DOHH2 (cell line): ENCODE data around the gene HYAL1.

Experiments used
- H3F3A ChIP-seq: fragments of 200-600 bp; sonication (generic), shearing (Covaris generic); 2 replicates; pipeline ENCODE4 v1.6.0; 2016; ENCODE audit warnings: antibody characterized with exemption, mild to moderate bottlenecking; ENCODE audit not compliant: control insufficient read depth, insufficient read depth
- H3K27ac ChIP-seq: fragments of 200-600 bp; sonication (generic); 2 replicates; pipeline ENCODE4 v1.5.1; 2014; ENCODE audit warnings: low read depth, mild to moderate bottlenecking, low read length, moderate library complexity
- H3K27me3 ChIP-seq: fragments of 200-600 bp; sonication (generic); 2 replicates; pipeline ENCODE4 v1.6.1; 2014; ENCODE audit warnings: mild to moderate bottlenecking, low read length, mixed read lengths; ENCODE audit not compliant: control insufficient read depth
- H3K36me3 ChIP-seq: fragments of 200-600 bp; sonication (generic); 2 replicates; pipeline ENCODE4 v1.6.1; 2014; ENCODE audit warnings: mild to moderate bottlenecking, low read length, moderate library complexity, mixed read lengths; ENCODE audit not compliant: control insufficient read depth
- H3K4me1 ChIP-seq: fragments of 200-600 bp; sonication (generic); 2 replicates; pipeline ENCODE4 v1.6.1; 2014; ENCODE audit warnings: mild to moderate bottlenecking, low read length, mixed read lengths; ENCODE audit not compliant: control insufficient read depth
- H3K4me2 ChIP-seq: fragments of 200-600 bp; sonication (generic); 2 replicates; pipeline ENCODE4 v1.6.0; 2014; ENCODE audit warnings: mild to moderate bottlenecking, low read length, moderate library complexity
- H3K4me3 ChIP-seq: fragments of 200-600 bp; sonication (generic); 2 replicates; pipeline ENCODE4 v1.5.1; 2014; ENCODE audit warnings: mild to moderate bottlenecking, low read length, mixed read lengths
- H3K79me2 ChIP-seq: fragments of 200-600 bp; sonication (generic); 2 replicates; pipeline ENCODE4 v1.6.1; 2014; ENCODE audit warnings: mild to moderate bottlenecking, low read length, mixed read lengths; ENCODE audit not compliant: control insufficient read depth
- H3K9me2 ChIP-seq: fragments of 200-600 bp; sonication (generic); replicated peaks from 2 replicates; pipeline ENCODE4 v1.6.1; 2014; ENCODE audit warnings: mild to moderate bottlenecking, low read length, mixed read lengths; ENCODE audit not compliant: control insufficient read depth
- H3K9me3 ChIP-seq: fragments of 200-600 bp; sonication (generic); 2 replicates; pipeline ENCODE4 v1.6.1; 2014; ENCODE audit warnings: antibody characterized with exemption, low read length, mixed read lengths; ENCODE audit not compliant: control insufficient read depth, insufficient read depth
- H4K20me1 ChIP-seq: fragments of 200-600 bp; sonication (generic); 2 replicates; pipeline ENCODE4 v1.6.0; 2014; ENCODE audit warnings: low read depth, mild to moderate bottlenecking, antibody characterized with exemption, low read length, moderate library complexity; ENCODE audit not compliant: control insufficient read depth, insufficient read depth
- CTCF ChIP-seq: fragments of 200-600 bp; sonication (generic); IDR thresholded peaks from one replicate; pipeline ENCODE4 v1.5.1; 2014; ENCODE audit warnings: antibody characterized with exemption, mild to moderate bottlenecking, low read depth, low read length; ENCODE audit not compliant: poor library complexity, severe bottlenecking
- EZH2phosphoT487 ChIP-seq: fragments of 200-600 bp; sonication (generic); IDR thresholded peaks from 2 replicates; pipeline ENCODE4 v1.6.1; 2017; ENCODE audit warnings: borderline replicate concordance, mild to moderate bottlenecking, antibody characterized with exemption, low read length, moderate library complexity, mixed read lengths

Gene HYAL1

DNA sequence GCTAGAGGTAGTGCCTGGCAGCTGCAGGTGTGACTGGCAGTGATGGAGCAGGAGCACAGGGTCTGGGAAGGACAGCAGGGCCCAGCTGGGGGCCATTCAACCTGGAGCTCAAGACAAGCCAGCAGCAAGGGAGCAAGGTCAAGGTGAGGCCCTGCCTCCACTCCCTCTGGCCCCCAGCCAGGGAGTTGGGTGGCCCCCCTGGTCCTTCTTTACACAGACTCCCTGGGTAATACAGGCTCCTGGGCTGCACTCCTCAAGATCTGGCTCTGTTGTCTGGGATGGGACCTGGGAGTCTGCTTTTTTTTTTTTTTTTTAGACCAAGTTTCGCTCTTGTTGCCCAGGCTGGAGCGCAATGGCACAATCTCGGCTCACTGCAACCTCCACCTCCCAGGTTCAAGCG lies 52.9 kb downstream of the HYAL1 start:
- no peaks in the 10 kb centered on the region for H3K9me2 ChIP-seq
- peaks cover 64% of the 10 kb centered on the region for H3K79me2 ChIP-seq
- H3F3A ChIP-seq, result no peaks in the 10 kb centered on the region
- H3K36me3 ChIP-seq, result peaks cover 53% of the 10 kb centered on the region
- no peak overlapping the region for H3K4me2 ChIP-seq
- peaks cover 28% of the 10 kb centered on the region for H3K4me1 ChIP-seq
- H4K20me1 ChIP-seq, result peaks cover 21% of the 10 kb centered on the region; the same call in 1 of the 2 replicates
- no peak overlapping the region for H3K27ac ChIP-seq
- no peak overlapping the region for H3K4me3 ChIP-seq
- H3K27me3 ChIP-seq, result no peaks in the 10 kb centered on the region
- no peaks in the 10 kb centered on the region for H3K9me3 ChIP-seq
- TF ChIP-seq EZH2phosphoT487, result no peak
- TF ChIP-seq CTCF, result no peak
